ENCODE measurements around the gene GP1BB.

- TF ChIP-seq CTCF (IDR thresholded peaks at IDR 0.05): no peak
- no peak for TF ChIP-seq POLR2A (IDR thresholded peaks at IDR 0.05)
Measured at GRCh38 chr22:19742160-19743066, 19.1 kb downstream of the GP1BB start.
